SK-N-SH (cell line): Measurements from ENCODE around the gene SLCO1A2. TPM values are rescaled to one million over a fixed set of nuclear protein-coding genes. Genes with fewer than 3 reads are reported as not detected.
"Not testable (repeated sequence)": the region's sequence is repeated elsewhere in the genome, so short reads cannot be mapped to it uniquely, and the experiment has no call there.

Source experiments
- CTCF ChIA-PET: fragments of 300-600, 350-600 bp; formaldehyde crosslinking; extraction: SDS; loops from one replicate; lab custom pipeline; 2021; lab: Yijun Ruan, JAX
- POLR2A ChIA-PET: fragments of 350-600 bp; sonication (Branson Sonifier 250); formaldehyde crosslinking; extraction: SDS; loops from one replicate; lab custom pipeline; 2020; ENCODE audit warnings: antibody characterized with exemption, inconsistent platforms; lab: Yijun Ruan, JAX
- DNase-seq: peaks from one replicate; pipeline ENCODE4 v3.0.0; 2012
- H2AFZ ChIP-seq: fragments of 200-600 bp; sonication (generic); 2 replicates; pipeline ENCODE4 v1.8.1; 2016; ENCODE audit warnings: antibody characterized with exemption, mild to moderate bottlenecking, low read depth
- H3F3A ChIP-seq: fragments of 200-600 bp; sonication (generic); replicated peaks from 2 replicates; pipeline ENCODE3; 2016; ENCODE audit warnings: antibody characterized with exemption, mild to moderate bottlenecking; ENCODE audit not compliant: insufficient read depth
- H3K27ac ChIP-seq, 2 experiments: fragments of 200-500 bp in 1 of 2; fragments of 200-600 bp in 1 of 2; sonication (Bioruptor generic) in 1 of 2; sonication (generic), shearing (Covaris generic) in 1 of 2; 2 replicates each; pipeline versions ENCODE4 v1.5.1 to v1.6.1; 2014 to 2016; ENCODE audit warnings: low read depth in 2 of 2, inconsistent platforms in 1 of 2, low read length in 1 of 2, mild to moderate bottlenecking in 1 of 2, mixed read lengths in 1 of 2
- H3K27me3 ChIP-seq: fragments of 200-600 bp; sonication (generic), shearing (Covaris generic); 2 replicates; pipeline ENCODE4 v1.6.1; 2016; ENCODE audit warnings: mixed run types; ENCODE audit not compliant: insufficient read depth
- H3K36me3 ChIP-seq, 2 experiments: fragments of 200-500 bp in 1 of 2; fragments of 200-600 bp in 1 of 2; sonication (Bioruptor generic) in 1 of 2; sonication (generic) in 1 of 2; replicated peaks in 1 of 2; 2 replicates each; pipeline versions ENCODE3 to v1.5.1; 2014 to 2016; ENCODE audit warnings: low read length in 1 of 2, mild to moderate bottlenecking in 1 of 2; ENCODE audit not compliant: insufficient read depth in 2 of 2, control insufficient read depth in 1 of 2
- H3K4me1 ChIP-seq, 2 experiments: fragments of 200-500 bp in 1 of 2; fragments of 200-600 bp in 1 of 2; sonication (Bioruptor generic) in 1 of 2; sonication (generic), shearing (Covaris generic) in 1 of 2; 2 replicates each; pipeline versions ENCODE4 v1.5.1 to v1.6.1; 2014 to 2016; ENCODE audit warnings: low read depth in 1 of 2, low read length in 1 of 2, mixed run types in 1 of 2; ENCODE audit not compliant: insufficient read depth in 2 of 2, control insufficient read depth in 1 of 2
- H3K4me2 ChIP-seq: fragments of 200-600 bp; sonication (generic), shearing (Covaris generic); 2 replicates; pipeline ENCODE4 v1.6.1; 2017; ENCODE audit warnings: mixed run types
- H3K4me3 ChIP-seq, 2 experiments: fragments of 200-500 bp in 1 of 2; fragments of 200-600 bp in 1 of 2; sonication (Bioruptor generic) in 1 of 2; sonication (generic), shearing (Covaris generic) in 1 of 2; 2 replicates each; pipeline versions ENCODE4 v1.5.1 to v1.8.1; 2014 to 2016; ENCODE audit warnings: low read depth in 2 of 2, inconsistent platforms in 1 of 2, low read length in 1 of 2, mild to moderate bottlenecking in 1 of 2, mixed read lengths in 1 of 2, moderate library complexity in 1 of 2
- H3K79me2 ChIP-seq: fragments of 200-600 bp; sonication (generic); 2 replicates; pipeline ENCODE4 v1.8.1; 2017; ENCODE audit warnings: mild to moderate bottlenecking; ENCODE audit not compliant: insufficient read depth
- H3K9ac ChIP-seq: fragments of 200-600 bp; sonication (generic); 2 replicates; pipeline ENCODE4 v1.6.1; 2017; ENCODE audit warnings: mixed run types
- H3K9me2 ChIP-seq: fragments of 200-600 bp; sonication (generic); 2 replicates; pipeline ENCODE4 v1.6.1; 2017; ENCODE audit warnings: mixed run types
- H3K9me3 ChIP-seq: fragments of 200-600 bp; sonication (generic); 2 replicates; pipeline ENCODE4 v1.6.1; 2017; ENCODE audit warnings: mixed run types, mild to moderate bottlenecking, moderate library complexity
- H4K20me1 ChIP-seq: fragments of 200-600 bp; sonication (generic); 2 replicates; pipeline ENCODE4 v1.6.1; 2017; ENCODE audit warnings: mild to moderate bottlenecking, mixed run types; ENCODE audit not compliant: insufficient read depth
- CHD2 ChIP-seq: fragments of 150-350 bp; IDR thresholded peaks from 2 replicates; pipeline ENCODE4 v1.6.1; 2018; ENCODE audit warnings: low read length; ENCODE audit not compliant: partially characterized antibody
- EP300 ChIP-seq, 2 experiments: IDR thresholded peaks; 2 replicates each; pipeline versions ENCODE4 v1.4.0 to v1.6.1; 2012; ENCODE audit warnings: borderline replicate concordance in 1 of 2, low read depth in 1 of 2, low read length in 1 of 2
- EZH2phosphoT487 ChIP-seq: fragments of 200-600 bp; sonication (generic); IDR thresholded peaks from 2 replicates; pipeline ENCODE4 v1.6.1; 2017; ENCODE audit warnings: low read depth, mixed run types, mild to moderate bottlenecking, antibody characterized with exemption, moderate library complexity, borderline replicate concordance
- IRF3 ChIP-seq: fragments of 150-350 bp; IDR thresholded peaks from 2 replicates; pipeline ENCODE4 v1.6.1; 2016; ENCODE audit warnings: mild to moderate bottlenecking, low read depth, low read length
- MEF2A ChIP-seq: IDR thresholded peaks from 2 replicates; pipeline ENCODE4 v1.4.0; 2012; ENCODE audit warnings: low read depth, borderline replicate concordance
- NFIC ChIP-seq: IDR thresholded peaks from 2 replicates; pipeline ENCODE4 v1.4.0; 2012; ENCODE audit warnings: borderline replicate concordance
- RCOR1 ChIP-seq: fragments of 150-350 bp; IDR thresholded peaks from 2 replicates; pipeline ENCODE4 v1.6.1; 2017; ENCODE audit warnings: antibody characterized with exemption, low read length
- REST ChIP-seq: IDR thresholded peaks from 2 replicates; pipeline ENCODE4 v1.6.1; 2012; ENCODE audit warnings: mild to moderate bottlenecking, low read depth, low read length, moderate library complexity
- RFX5 ChIP-seq: IDR thresholded peaks from 2 replicates; pipeline ENCODE4 v1.6.1; 2012; ENCODE audit warnings: mild to moderate bottlenecking, improper control_type of control experiment, low read length
- SIN3A ChIP-seq: IDR thresholded peaks from 2 replicates; pipeline ENCODE4 v1.6.1; 2012; ENCODE audit warnings: low read depth, mild to moderate bottlenecking, low read length, moderate library complexity, borderline replicate concordance
- SMC3 ChIP-seq: IDR thresholded peaks from 2 replicates; pipeline ENCODE4 v1.6.1; 2012; ENCODE audit warnings: low read depth, low read length, improper control_type of control experiment
- TAF1 ChIP-seq: IDR thresholded peaks from 2 replicates; pipeline ENCODE4 v1.6.1; 2012; ENCODE audit warnings: low read depth, mild to moderate bottlenecking, low read length, moderate library complexity, borderline replicate concordance
- TCF12 ChIP-seq: IDR thresholded peaks from 2 replicates; pipeline ENCODE4 v1.4.0; 2012
- YY1 ChIP-seq: IDR thresholded peaks from 2 replicates; pipeline ENCODE4 v1.4.0; 2012; ENCODE audit warnings: low read depth, mild to moderate bottlenecking
- WGBS: methylation state at CpG from one replicate; pipeline ENCODE4 v1.1.6; 2017; ENCODE audit warnings: low lambda C conversion rate; 5-methylcytosine and 5-hydroxymethylcytosine counted together
- polyA plus RNA-seq, 3 experiments: library from polyadenylated mRNA; depleted of rRNA; stranded (reverse); fragments of >200 nt; gene quantifications; 2 replicates each; pipeline ENCODE4 v1.2.3, GENCODE V29; 2012
- TF ChIP-seq, protein P1 (sequence below): IDR thresholded peaks from 2 replicates; pipeline ENCODE4 v1.4.0; 2012; ENCODE audit warnings: low read depth, borderline replicate concordance
- TF ChIP-seq, protein P2 (sequence below): IDR thresholded peaks from 2 replicates; pipeline ENCODE4 v1.4.0; 2012; ENCODE audit warnings: low read depth, borderline replicate concordance

Gene SLCO1A2
- polyA plus RNA-seq, 1 of the 3 experiments (the other 2 are of a cell fraction): under 0.01 TPM

- H3K9me2 ChIP-seq, H3K9me3 ChIP-seq, H3K27ac ChIP-seq, H3K79me2 ChIP-seq, H3K36me3 ChIP-seq, H3K9ac ChIP-seq, POLR2A ChIA-PET, H4K20me1 ChIP-seq, H3K4me1 ChIP-seq, H3K4me2 ChIP-seq, H3K4me3 ChIP-seq, H3K27me3 ChIP-seq, DNase-seq, H3F3A ChIP-seq, CTCF ChIA-PET, H2AFZ ChIP-seq: not testable (repeated sequence)
- WGBS: 22% methylated on average over 6 of the region's 10 CpGs
Measured at GRCh38 chr12:21360632-21361031, 25.9 kb upstream of the SLCO1A2 start.

DNA sequence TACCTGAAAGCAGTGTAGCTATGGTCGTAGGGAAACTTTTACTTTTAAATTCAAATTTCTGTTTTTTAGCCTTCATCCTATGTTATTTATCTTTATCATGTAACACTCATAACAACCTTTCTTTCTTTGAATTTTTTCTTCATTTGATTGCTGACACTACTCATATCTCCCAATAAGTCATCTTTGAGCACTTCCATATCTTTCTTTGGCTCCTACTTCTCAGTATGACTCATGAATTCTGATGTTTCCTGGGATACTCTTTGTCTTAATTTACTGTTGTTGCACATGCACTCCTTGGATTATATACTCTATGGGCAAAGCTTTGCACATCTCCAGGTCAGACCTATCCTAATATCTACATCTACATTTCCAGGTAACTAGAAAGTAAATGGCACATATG, 19.9 kb upstream of the SLCO1A2 start:
- ChIA-PET POLR2A (no interaction called here), CTCF (no interaction called here)
- no peak overlapping the region for H2AFZ ChIP-seq
- H3K9me2 ChIP-seq: no peaks in the 10 kb centered on the region
- no peaks in the 10 kb centered on the region for H3F3A ChIP-seq
- H3K4me1 ChIP-seq: no peaks in the 10 kb centered on the region
- H3K4me3 ChIP-seq: no peak overlapping the region
- H3K79me2 ChIP-seq: no peaks in the 10 kb centered on the region
- no peak for DNase-seq
- H3K27me3 ChIP-seq: no peaks in the 10 kb centered on the region
- 17% methylated on average over 1 of the region's 1 CpG for WGBS
- H3K9me3 ChIP-seq: no peaks in the 10 kb centered on the region
- H3K36me3 ChIP-seq: no peaks in the 10 kb centered on the region
- no peak overlapping the region for H3K9ac ChIP-seq
- no peak overlapping the region for H3K27ac ChIP-seq
- TF ChIP-seq SMC3 (no peak), TCF12 (no peak), YY1 (no peak), EP300 (IDR thresholded peaks at IDR 0.05; ENCODE audit: borderline replicate concordance in 1 of 2, low read depth in 1 of 2, low read length in 1 of 2) (no peak), CHD2 (no peak), RCOR1 (no peak), SIN3A (no peak), TAF1 (no peak), EZH2phosphoT487 (no peak)
- TF ChIP-seq, protein P1, sequence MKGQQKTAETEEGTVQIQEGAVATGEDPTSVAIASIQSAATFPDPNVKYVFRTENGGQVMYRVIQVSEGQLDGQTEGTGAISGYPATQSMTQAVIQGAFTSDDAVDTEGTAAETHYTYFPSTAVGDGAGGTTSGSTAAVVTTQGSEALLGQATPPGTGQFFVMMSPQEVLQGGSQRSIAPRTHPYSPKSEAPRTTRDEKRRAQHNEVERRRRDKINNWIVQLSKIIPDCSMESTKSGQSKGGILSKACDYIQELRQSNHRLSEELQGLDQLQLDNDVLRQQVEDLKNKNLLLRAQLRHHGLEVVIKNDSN: no peak
- no peak overlapping the region for H3K4me2 ChIP-seq
- no peaks in the 10 kb centered on the region for H4K20me1 ChIP-seq

GRCh38 chr12:21353948-21354347, 19.2 kb upstream of the SLCO1A2 start:
- no peak for DNase-seq
- no peaks in the 10 kb centered on the region for H3F3A ChIP-seq
- H3K9ac ChIP-seq: no peak overlapping the region
- no peak overlapping the region for H3K27ac ChIP-seq
- WGBS: 66% methylated on average over 4 of the region's 4 CpGs
- ChIA-PET CTCF (no interaction called here), POLR2A (no interaction called here)
- H3K27me3 ChIP-seq: no peaks in the 10 kb centered on the region
- H3K4me3 ChIP-seq: no peak overlapping the region
- H3K36me3 ChIP-seq: no peaks in the 10 kb centered on the region
- H3K4me1 ChIP-seq: no peaks in the 10 kb centered on the region
- H3K9me3 ChIP-seq: no peaks in the 10 kb centered on the region
- H2AFZ ChIP-seq: no peak overlapping the region
- no peaks in the 10 kb centered on the region for H3K79me2 ChIP-seq
- no peaks in the 10 kb centered on the region for H4K20me1 ChIP-seq
- no peaks in the 10 kb centered on the region for H3K9me2 ChIP-seq
- no peak overlapping the region for H3K4me2 ChIP-seq
- TF ChIP-seq MEF2A: no peak
- no peak for TF ChIP-seq CHD2
- no peak for TF ChIP-seq RFX5
- TF ChIP-seq REST: no peak
- TF ChIP-seq, protein P2, sequence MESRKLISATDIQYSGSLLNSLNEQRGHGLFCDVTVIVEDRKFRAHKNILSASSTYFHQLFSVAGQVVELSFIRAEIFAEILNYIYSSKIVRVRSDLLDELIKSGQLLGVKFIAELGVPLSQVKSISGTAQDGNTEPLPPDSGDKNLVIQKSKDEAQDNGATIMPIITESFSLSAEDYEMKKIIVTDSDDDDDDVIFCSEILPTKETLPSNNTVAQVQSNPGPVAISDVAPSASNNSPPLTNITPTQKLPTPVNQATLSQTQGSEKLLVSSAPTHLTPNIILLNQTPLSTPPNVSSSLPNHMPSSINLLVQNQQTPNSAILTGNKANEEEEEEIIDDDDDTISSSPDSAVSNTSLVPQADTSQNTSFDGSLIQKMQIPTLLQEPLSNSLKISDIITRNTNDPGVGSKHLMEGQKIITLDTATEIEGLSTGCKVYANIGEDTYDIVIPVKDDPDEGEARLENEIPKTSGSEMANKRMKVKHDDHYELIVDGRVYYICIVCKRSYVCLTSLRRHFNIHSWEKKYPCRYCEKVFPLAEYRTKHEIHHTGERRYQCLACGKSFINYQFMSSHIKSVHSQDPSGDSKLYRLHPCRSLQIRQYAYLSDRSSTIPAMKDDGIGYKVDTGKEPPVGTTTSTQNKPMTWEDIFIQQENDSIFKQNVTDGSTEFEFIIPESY: no peak
- TF ChIP-seq TCF12: no peak
- TF ChIP-seq NFIC: no peak
- no peak for TF ChIP-seq IRF3
